Colonic mucosa (tissue), 4 donors: ENCODE measurements around the gene CPNE5. TPM values are rescaled to one million over a fixed set of nuclear protein-coding genes. Genes with fewer than 3 reads are reported as not detected.

Source experiments
- DNase-seq: peaks from one replicate; pipeline ENCODE4 v3.0.0-alpha.2; 2020
- H3K27ac ChIP-seq: fragments of 200-600 bp; one replicate; pipeline ENCODE4 v1.8.0; 2021
- H3K27me3 ChIP-seq: fragments of 200-600 bp; one replicate; pipeline ENCODE4 v1.8.0; 2021
- H3K36me3 ChIP-seq: fragments of 200-600 bp; one replicate; pipeline ENCODE4 v1.8.0; 2021
- H3K4me1 ChIP-seq: fragments of 200-600 bp; one replicate; pipeline ENCODE4 v1.8.0; 2021; ENCODE audit warnings: mild to moderate bottlenecking
- H3K4me3 ChIP-seq: fragments of 200-600 bp; one replicate; pipeline ENCODE4 v1.8.0; 2021
- H3K9ac ChIP-seq, 2 donors: one replicate each; pipeline ENCODE4 v1.7.0; 2013; ENCODE audit warnings: control low read depth in 2 of 2, low read depth in 2 of 2, low read length in 2 of 2
- H3K9me3 ChIP-seq: fragments of 200-600 bp; one replicate; pipeline ENCODE4 v1.8.0; 2021
- intact Hi-C: fragments of 100-400 bp; cut with DNase I; formaldehyde crosslinking; loops from one replicate; pipeline ENCODE4 v1.14.1; 2022
- total RNA-seq, 2 donors: library from RNA; stranded (reverse); fragmentation: NEBNext Ultra II Directional in 1 of 2; extraction: Animal tissue kit (Norgen Biotek cat#: 25700) in 1 of 2; gene quantifications; one replicate each; pipeline ENCODE4 v1.2.1, GENCODE V29; 2021
- TF ChIP-seq, protein P1 (sequence below): fragments of 200-600 bp; IDR thresholded peaks from one replicate; pipeline ENCODE4 v1.8.0; 2022; ENCODE audit warnings: antibody characterized with exemption, mild to moderate bottlenecking
- donor health status: healthy.
- donor health status: DM: no; HTN: no; CAD: no.
- donor health status: DM: no; HTN: no; CAD: no.

CPNE5 gene
- total RNA-seq, 2 donors from 2014 or later, result 4.6 to 8.0 TPM

DNA sequence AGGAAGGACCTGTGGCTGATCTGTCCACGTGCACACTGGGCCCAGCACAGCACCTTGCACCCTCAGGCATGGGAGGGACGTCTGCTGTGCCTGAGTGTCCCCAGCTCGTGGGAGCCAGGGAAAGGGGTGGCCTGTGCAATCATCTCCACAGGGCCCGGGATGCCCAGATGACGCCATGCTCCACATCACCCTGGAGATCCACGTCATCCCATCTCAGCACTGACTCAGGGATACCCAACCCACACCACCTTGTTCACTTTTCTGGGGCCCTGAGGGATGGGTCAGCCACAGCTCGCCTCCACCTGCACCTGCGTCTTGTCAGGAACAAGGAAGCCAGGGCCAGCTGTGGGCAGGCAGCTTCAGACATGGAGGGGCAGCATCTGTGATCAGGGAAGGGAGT is 93.4 kb downstream of the CPNE5 start:
- TF ChIP-seq, protein P1, sequence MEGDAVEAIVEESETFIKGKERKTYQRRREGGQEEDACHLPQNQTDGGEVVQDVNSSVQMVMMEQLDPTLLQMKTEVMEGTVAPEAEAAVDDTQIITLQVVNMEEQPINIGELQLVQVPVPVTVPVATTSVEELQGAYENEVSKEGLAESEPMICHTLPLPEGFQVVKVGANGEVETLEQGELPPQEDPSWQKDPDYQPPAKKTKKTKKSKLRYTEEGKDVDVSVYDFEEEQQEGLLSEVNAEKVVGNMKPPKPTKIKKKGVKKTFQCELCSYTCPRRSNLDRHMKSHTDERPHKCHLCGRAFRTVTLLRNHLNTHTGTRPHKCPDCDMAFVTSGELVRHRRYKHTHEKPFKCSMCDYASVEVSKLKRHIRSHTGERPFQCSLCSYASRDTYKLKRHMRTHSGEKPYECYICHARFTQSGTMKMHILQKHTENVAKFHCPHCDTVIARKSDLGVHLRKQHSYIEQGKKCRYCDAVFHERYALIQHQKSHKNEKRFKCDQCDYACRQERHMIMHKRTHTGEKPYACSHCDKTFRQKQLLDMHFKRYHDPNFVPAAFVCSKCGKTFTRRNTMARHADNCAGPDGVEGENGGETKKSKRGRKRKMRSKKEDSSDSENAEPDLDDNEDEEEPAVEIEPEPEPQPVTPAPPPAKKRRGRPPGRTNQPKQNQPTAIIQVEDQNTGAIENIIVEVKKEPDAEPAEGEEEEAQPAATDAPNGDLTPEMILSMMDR, result no peak
- H3K4me3 ChIP-seq, result no peak overlapping the region
- H3K36me3 ChIP-seq, result no peaks in the 10 kb centered on the region
- no peaks in the 10 kb centered on the region for H3K9me3 ChIP-seq
- intact Hi-C loops, result no loop called here
- no peak for DNase-seq
- H3K4me1 ChIP-seq, result peaks cover 8% of the 10 kb centered on the region
- H3K27me3 ChIP-seq, result no peaks in the 10 kb centered on the region
- H3K9ac ChIP-seq, result no peak overlapping the region
- H3K27ac ChIP-seq, result no peak overlapping the region

DNA sequence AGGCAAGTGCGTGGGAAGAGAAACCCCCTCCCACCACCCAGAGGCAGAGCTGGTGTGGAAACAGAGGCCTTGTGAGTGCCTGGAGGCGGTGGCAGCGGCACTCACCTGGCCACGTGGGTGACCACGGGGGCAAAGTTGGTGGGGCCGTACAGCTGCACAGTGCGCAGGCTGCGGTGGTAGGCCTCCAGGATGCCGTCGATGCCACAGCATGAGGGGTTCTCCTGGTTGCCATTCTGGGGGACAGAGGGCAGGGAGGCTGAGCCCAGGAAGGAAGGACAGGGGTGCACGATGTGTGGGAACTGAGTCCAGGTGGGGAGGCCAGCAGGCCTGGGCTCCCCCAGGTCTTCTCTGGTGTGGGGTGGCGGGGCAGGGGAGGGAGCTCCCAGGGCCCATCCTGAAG is 94.0 kb downstream of the CPNE5 start:
- Histone ChIP-seq H3K27ac (no peak overlapping the region), H3K4me3 (no peak overlapping the region), H3K9ac (no peak overlapping the region), H3K27me3 (no peaks in the 10 kb centered on the region), H3K36me3 (no peaks in the 10 kb centered on the region), H3K9me3 (no peaks in the 10 kb centered on the region), H3K4me1 (peaks cover 8% of the 10 kb centered on the region)
- intact Hi-C loops, result no loop called here
- DNase-seq, result no peak
- TF ChIP-seq, protein P1, result no peak

DNA sequence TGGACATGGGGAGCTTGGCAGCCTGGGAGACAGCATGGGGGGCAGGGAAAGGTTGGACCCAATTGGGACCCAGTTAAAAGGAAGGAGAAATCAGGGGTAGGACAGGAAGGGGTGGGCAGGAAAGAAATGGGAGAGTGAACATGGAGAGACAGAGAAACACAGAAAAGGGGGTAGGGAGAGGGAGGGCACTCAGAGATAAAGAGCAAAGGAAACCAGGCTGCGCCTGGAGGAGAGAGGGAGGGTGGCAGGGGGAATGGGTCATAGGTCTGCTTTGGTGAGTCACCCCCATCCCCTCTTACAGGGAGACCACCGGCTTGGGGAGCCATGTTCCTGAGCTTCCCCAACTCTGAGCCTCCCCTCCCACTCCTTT is 95.0 kb downstream of the CPNE5 start:
- Histone ChIP-seq H3K9me3 (no peaks in the 10 kb centered on the region), H3K4me3 (no peak overlapping the region), H3K9ac (peak overlapping the region in 1 of 2 donors; percentile 80), H3K36me3 (no peaks in the 10 kb centered on the region), H3K27ac (peak overlapping the region; percentile 75), H3K4me1 (peaks cover 8% of the 10 kb centered on the region), H3K27me3 (no peaks in the 10 kb centered on the region)
- intact Hi-C loops, result no loop called here
- DNase-seq, result no peak
- TF ChIP-seq, protein P1, result no peak

DNA sequence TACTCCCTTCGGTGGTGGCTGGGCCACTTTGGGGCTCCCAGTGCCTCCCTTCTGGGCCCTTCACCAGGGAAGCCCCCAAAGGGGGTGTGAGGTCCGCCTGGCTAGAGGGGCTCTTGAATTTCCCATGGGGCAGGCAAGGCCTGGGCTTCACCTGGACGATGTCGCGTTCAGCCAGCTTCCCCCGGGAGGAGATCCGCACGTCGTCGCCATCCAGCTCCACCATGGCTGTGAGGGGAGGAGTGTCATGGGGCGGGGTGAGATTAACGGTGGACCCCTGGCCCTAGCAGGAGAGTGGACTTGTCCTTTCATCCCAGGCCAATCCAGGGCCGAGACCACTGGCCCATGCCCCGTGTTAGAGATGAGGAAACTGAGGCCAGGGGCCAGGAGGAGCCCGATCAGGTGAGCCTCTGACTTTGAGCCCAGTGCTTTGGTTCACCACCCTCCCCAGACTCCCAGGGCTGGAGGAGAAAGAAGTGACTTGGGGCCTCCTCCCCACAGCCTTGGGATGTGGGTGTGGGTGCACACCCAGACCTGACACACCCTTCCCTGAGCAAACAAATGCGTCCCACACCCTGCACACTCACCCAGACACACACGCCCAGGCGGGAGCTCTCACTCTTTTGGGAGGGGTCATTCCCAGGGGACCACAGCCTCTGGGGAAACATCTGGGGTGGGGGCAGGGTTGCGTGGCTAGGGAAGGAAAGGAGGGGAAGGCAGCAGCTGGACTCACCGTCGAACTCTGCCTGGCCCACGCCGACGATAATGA is 95.5 kb downstream of the CPNE5 start:
- H3K4me3 ChIP-seq, result peak overlapping the region; percentile 7
- H3K9me3 ChIP-seq, result no peaks in the 10 kb centered on the region
- DNase-seq, result peak; percentile 90
- no peaks in the 10 kb centered on the region for H3K27me3 ChIP-seq
- intact Hi-C loops, result no loop called here
- peak overlapping the region; percentile 75 for H3K27ac ChIP-seq
- TF ChIP-seq, protein P1, result no peak
- no peaks in the 10 kb centered on the region for H3K36me3 ChIP-seq
- peak overlapping the region; percentile 53 to 80 for H3K9ac ChIP-seq
- peaks cover 8% of the 10 kb centered on the region for H3K4me1 ChIP-seq

DNA sequence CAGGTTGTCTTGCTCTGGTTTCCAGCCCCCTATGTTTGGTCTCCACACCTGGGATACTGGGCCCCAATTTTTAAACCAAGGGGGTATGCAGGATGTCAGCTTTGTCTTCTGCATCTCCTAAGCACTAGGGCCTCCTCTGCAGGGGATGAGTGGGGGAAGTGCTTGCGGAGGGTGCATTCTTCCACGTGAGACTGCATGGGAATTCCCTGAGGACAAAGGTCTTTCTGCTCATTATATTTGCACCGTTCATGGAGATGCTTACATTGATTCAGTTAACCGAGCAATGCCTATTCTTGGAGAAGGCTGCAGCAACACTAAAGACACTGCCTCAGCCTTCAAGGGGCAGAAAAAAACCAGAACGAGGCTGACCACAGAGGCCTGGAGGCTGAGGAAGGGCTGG is 96.2 kb downstream of the CPNE5 start:
- Histone ChIP-seq H3K9ac (peak overlapping the region in 1 of 2 donors; percentile 80), H3K27ac (peak overlapping the region; percentile 75)
- intact Hi-C loops, result no loop called here

More for the DNA sequence above, 96.2 kb downstream of the CPNE5 start:
- no peaks in the 10 kb centered on the region for H3K9me3 ChIP-seq
- peaks cover 8% of the 10 kb centered on the region for H3K4me1 ChIP-seq
- H3K36me3 ChIP-seq, result no peaks in the 10 kb centered on the region
- H3K4me3 ChIP-seq, result peak overlapping the region; percentile 7
- TF ChIP-seq, protein P1, result no peak
- H3K27me3 ChIP-seq, result no peaks in the 10 kb centered on the region
- DNase-seq, result peak; percentile 77
